HepG2 (cell line): ENCODE results near the gene OSBPL5. TPM values are rescaled to one million over a fixed set of nuclear protein-coding genes. Genes with fewer than 3 reads are reported as not detected.

Source experiments
- AGO2 ChIP-seq: fragments of 200-400 bp; formaldehyde crosslinking; optimal IDR thresholded peaks from 2 replicates; pipeline ENCODE3; 2017; ENCODE audit warnings: mild to moderate bottlenecking, low read depth, low read length, moderate library complexity
- CBFB ChIP-seq: sonication (generic); formaldehyde crosslinking; IDR thresholded peaks from 2 replicates; pipeline ENCODE4 v1.4.0; 2020; ENCODE audit warnings: missing genetic modification reagents
- DMAP1 ChIP-seq: IDR thresholded peaks from 2 replicates; pipeline ENCODE4 v1.6.1; 2016
- GMEB1 ChIP-seq: sonication (generic); formaldehyde crosslinking; IDR thresholded peaks from 2 replicates; pipeline ENCODE4 v1.5.1; 2020; ENCODE audit warnings: missing genetic modification reagents, mild to moderate bottlenecking, borderline replicate concordance
- HCFC1 ChIP-seq: fragments of 150-350 bp; IDR thresholded peaks from 2 replicates; pipeline ENCODE4 v1.6.1; 2014; ENCODE audit warnings: low read depth, low read length
- HMG20A ChIP-seq: IDR thresholded peaks from 2 replicates; pipeline ENCODE4 v1.6.1; 2016; ENCODE audit warnings: borderline replicate concordance
- POLR2AphosphoS2 ChIP-seq: IDR thresholded peaks from 2 replicates; pipeline ENCODE4 v1.6.1; 2011; ENCODE audit warnings: low read depth, low read length, improper control_type of control experiment
- SNAI1 ChIP-seq: sonication (generic); formaldehyde crosslinking; IDR thresholded peaks from 2 replicates; pipeline ENCODE4 v1.5.0; 2020; ENCODE audit warnings: mild to moderate bottlenecking, missing genetic modification reagents, borderline replicate concordance
- YEATS2 ChIP-seq: sonication (generic); formaldehyde crosslinking; IDR thresholded peaks from 2 replicates; pipeline ENCODE4 v1.4.0; 2020; ENCODE audit warnings: missing genetic modification reagents, borderline replicate concordance
- ZFP37 ChIP-seq: sonication (generic); formaldehyde crosslinking; IDR thresholded peaks from 2 replicates; pipeline ENCODE4 v1.4.0; 2020; ENCODE audit warnings: missing genetic modification reagents, borderline replicate concordance
- ZKSCAN1 ChIP-seq: fragments of 150-350 bp; IDR thresholded peaks from 2 replicates; pipeline ENCODE4 v1.6.1; 2014; ENCODE audit warnings: low read length
- ZNF382 ChIP-seq: sonication (generic); formaldehyde crosslinking; IDR thresholded peaks from 2 replicates; pipeline ENCODE4 v1.5.0; 2020; ENCODE audit warnings: missing genetic modification reagents, mild to moderate bottlenecking, borderline replicate concordance
- ZNF883 ChIP-seq: sonication (generic); formaldehyde crosslinking; IDR thresholded peaks from 2 replicates; pipeline ENCODE4 v1.5.1; 2020; ENCODE audit warnings: mild to moderate bottlenecking, missing genetic modification reagents; ENCODE audit errors: not compliant biosample characterization
- polyA plus RNA-seq, 8 experiments: library from polyadenylated mRNA; depleted of rRNA in 3 of 8; stranded (reverse) in 7 of 8; unstranded in 1 of 8; fragments of >200 nt; fragmentation: Illumina TruSeq in 4 of 8; extraction: Trizol in 4 of 8; gene quantifications; 2 replicates each; pipeline versions ENCODE4 v1.2.1 to v1.2.3, GENCODE V29; 2011 to 2016; ENCODE audit warnings: low read depth in 4 of 8, missing spikeins in 1 of 8, mixed read lengths in 1 of 8; ENCODE audit not compliant: insufficient read depth in 1 of 8
- total RNA-seq, 5 experiments: library from RNA; depleted of rRNA; stranded (reverse); fragments of >200 nt; fragmentation: Illumina TruSeq; extraction: Trizol; gene quantifications; 2 replicates each; pipeline ENCODE4 v1.2.3, GENCODE V29; 2016; ENCODE audit warnings: low read depth in 1 of 5

Gene OSBPL5
- total and polyA plus RNA-seq, 2 of the 13 experiments (the other 11 are each of a cell fraction or from before 2014, with no cell fraction given) = not detected

GRCh38 chr11:3077846-3078440 is 87.2 kb downstream of the OSBPL5 start (continued):
- no peak for TF ChIP-seq HCFC1
- no peak for TF ChIP-seq POLR2AphosphoS2
- TF ChIP-seq GMEB1 (CRISPR knock-in tag) = no peak
- TF ChIP-seq DMAP1 = no peak
- TF ChIP-seq AGO2 = no peak
- TF ChIP-seq CBFB (CRISPR knock-in tag) = no peak
- no peak for TF ChIP-seq ZKSCAN1
- TF ChIP-seq YEATS2 (CRISPR knock-in tag) = no peak
- no peak for TF ChIP-seq ZFP37
- no peak for TF ChIP-seq ZNF382 (CRISPR knock-in tag)
- no peak for TF ChIP-seq HMG20A (CRISPR knock-in tag)
- no peak for TF ChIP-seq ZNF883 (CRISPR knock-in tag)
- TF ChIP-seq SNAI1 = no peak
- TF ChIP-seq, all 625 proteins: peak for 0
